IMR-90 (cell line): ENCODE data around the gene TAF1D.

ENCODE experiments used
- CEBPB ChIP-seq: IDR thresholded peaks from 2 replicates; pipeline ENCODE4 v1.6.1; 2012; ENCODE audit warnings: low read depth, low read length, improper control_type of control experiment
- MAZ ChIP-seq: IDR thresholded peaks from 2 replicates; pipeline ENCODE4 v1.6.1; 2012; ENCODE audit warnings: low read depth, mild to moderate bottlenecking, low read length, improper control_type of control experiment, moderate library complexity, borderline replicate concordance
- MXI1 ChIP-seq: IDR thresholded peaks from 2 replicates; pipeline ENCODE4 v1.6.1; 2012; ENCODE audit warnings: low read depth, mild to moderate bottlenecking, low read length, moderate library complexity, borderline replicate concordance
- RCOR1 ChIP-seq: IDR thresholded peaks from 2 replicates; pipeline ENCODE4 v1.6.1; 2012; ENCODE audit warnings: mild to moderate bottlenecking, low read length, improper control_type of control experiment; ENCODE audit not compliant: insufficient replicate concordance
- RFX5 ChIP-seq: IDR thresholded peaks from 2 replicates; pipeline ENCODE4 v1.8.0; 2012; ENCODE audit warnings: low read depth, mild to moderate bottlenecking, low read length, moderate library complexity
- SMC3 ChIP-seq: fragments of 150-350 bp; IDR thresholded peaks from 2 replicates; pipeline ENCODE4 v1.6.1; 2016; ENCODE audit warnings: low read depth, mild to moderate bottlenecking, antibody characterized with exemption, low read length, moderate library complexity
- TF ChIP-seq, protein P1 (sequence below): fragments of 150-350 bp; IDR thresholded peaks from 2 replicates; pipeline ENCODE4 v1.6.1; 2017; ENCODE audit warnings: mild to moderate bottlenecking, antibody characterized with exemption, low read length, low read depth
- TF ChIP-seq, protein P2 (sequence below): conservative IDR thresholded peaks from 2 replicates; pipeline ENCODE4 v1.5.1; 2012; ENCODE audit warnings: mild to moderate bottlenecking, low read depth, low read length, improper control_type of control experiment

DNA sequence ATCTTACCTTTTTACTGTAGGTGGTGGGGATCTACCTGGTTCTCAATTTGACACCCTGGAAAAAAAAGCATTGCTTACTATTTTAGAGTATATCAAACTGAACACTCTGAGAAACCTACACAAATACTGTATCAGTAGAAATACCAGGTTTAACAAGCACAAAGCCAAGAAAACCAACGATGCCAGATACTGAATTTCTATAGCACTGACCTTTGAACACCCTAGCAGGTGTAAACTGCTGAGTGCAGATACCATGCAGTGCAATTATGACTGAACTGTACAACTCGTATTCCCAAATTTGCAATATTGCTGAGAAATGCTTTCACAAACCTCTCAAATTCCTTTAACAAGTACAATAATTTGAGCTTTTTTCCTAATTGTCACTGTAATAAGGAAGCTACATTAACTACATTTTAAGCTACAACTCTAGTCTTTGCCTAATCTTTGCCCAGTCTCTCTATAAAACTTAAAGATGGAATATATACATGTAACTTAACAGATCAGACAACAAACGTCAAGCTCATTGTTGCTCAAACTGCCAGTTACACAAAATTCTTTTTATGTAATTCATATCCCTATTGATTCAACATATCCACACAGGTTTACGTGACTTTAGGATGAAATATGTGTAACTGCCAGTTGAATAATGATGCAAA, 8.9 kb downstream of the TAF1D start:
- TF ChIP-seq MAZ = no peak
- TF ChIP-seq, protein P1, sequence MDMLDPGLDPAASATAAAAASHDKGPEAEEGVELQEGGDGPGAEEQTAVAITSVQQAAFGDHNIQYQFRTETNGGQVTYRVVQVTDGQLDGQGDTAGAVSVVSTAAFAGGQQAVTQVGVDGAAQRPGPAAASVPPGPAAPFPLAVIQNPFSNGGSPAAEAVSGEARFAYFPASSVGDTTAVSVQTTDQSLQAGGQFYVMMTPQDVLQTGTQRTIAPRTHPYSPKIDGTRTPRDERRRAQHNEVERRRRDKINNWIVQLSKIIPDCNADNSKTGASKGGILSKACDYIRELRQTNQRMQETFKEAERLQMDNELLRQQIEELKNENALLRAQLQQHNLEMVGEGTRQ = no peak
- TF ChIP-seq, protein P2, sequence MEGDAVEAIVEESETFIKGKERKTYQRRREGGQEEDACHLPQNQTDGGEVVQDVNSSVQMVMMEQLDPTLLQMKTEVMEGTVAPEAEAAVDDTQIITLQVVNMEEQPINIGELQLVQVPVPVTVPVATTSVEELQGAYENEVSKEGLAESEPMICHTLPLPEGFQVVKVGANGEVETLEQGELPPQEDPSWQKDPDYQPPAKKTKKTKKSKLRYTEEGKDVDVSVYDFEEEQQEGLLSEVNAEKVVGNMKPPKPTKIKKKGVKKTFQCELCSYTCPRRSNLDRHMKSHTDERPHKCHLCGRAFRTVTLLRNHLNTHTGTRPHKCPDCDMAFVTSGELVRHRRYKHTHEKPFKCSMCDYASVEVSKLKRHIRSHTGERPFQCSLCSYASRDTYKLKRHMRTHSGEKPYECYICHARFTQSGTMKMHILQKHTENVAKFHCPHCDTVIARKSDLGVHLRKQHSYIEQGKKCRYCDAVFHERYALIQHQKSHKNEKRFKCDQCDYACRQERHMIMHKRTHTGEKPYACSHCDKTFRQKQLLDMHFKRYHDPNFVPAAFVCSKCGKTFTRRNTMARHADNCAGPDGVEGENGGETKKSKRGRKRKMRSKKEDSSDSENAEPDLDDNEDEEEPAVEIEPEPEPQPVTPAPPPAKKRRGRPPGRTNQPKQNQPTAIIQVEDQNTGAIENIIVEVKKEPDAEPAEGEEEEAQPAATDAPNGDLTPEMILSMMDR = no peak
- TF ChIP-seq CEBPB = no peak
- no peak for TF ChIP-seq RCOR1
- TF ChIP-seq RFX5 = no peak
- no peak for TF ChIP-seq MXI1
- TF ChIP-seq SMC3 = no peak
